HTR-8/SVneo (cell line): ENCODE results near the gene DNAH3.
"Not testable (repeated sequence)": the region's sequence is repeated elsewhere in the genome, so short reads cannot be mapped to it uniquely, and the experiment has no call there.

Experiments
- DNase-seq: peaks from one replicate; pipeline ENCODE4 v3.0.0; 2011; ENCODE audit warnings: low spot score, mixed read lengths; ENCODE audit not compliant: insufficient read length
- FAIRE-seq: peaks from 2 replicates; lab custom pipeline; 2011; peaks lifted over from hg19 to GRCh38; lab: Jason Lieb, UNC

DNAH3 gene

GRCh38 chr16:21028728-21029127, 121.9 kb downstream of the DNAH3 start:
- no peak for DNase-seq
- FAIRE-seq = no peak

GRCh38 chr16:21026846-21027245, 123.8 kb downstream of the DNAH3 start:
- FAIRE-seq (no peak), DNase-seq (no peak)

- DNase-seq = no peak
- FAIRE-seq = no peak
Observed at GRCh38 chr16:21023509-21024202, 127.0 kb downstream of the DNAH3 start.

GRCh38 chr16:21021316-21021715, 129.3 kb downstream of the DNAH3 start:
- FAIRE-seq = no peak
- DNase-seq = no peak

- DNase-seq (no peak), FAIRE-seq (no peak)
Observed at GRCh38 chr16:21009815-21010214, 140.8 kb downstream of the DNAH3 start.

GRCh38 chr16:21005008-21005407, 145.6 kb downstream of the DNAH3 start:
- no peak for FAIRE-seq

DNA sequence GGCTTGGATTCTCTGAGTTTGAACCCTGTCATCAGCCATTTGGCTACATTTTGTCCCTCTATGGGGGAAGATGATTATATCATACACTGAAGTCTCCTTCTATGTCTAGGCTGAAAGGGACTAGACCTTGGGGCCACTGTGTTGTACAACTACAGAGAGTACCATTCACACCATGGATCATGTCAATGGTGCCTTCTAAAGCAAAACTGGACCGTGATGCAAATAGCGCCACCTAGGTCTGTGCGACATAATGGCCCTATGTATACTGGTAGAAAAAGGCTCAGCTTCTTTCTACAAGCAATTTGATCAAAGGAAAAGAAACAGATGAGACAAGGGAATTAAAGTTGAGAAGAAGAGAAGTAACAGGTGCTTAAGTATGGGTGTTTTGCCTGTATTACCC, 149.4 kb downstream of the DNAH3 start:
- no peak for DNase-seq
- no peak for FAIRE-seq

More at GRCh38 chr16:21005008-21005407, 145.6 kb downstream of the DNAH3 start:
- no peak for DNase-seq

DNA sequence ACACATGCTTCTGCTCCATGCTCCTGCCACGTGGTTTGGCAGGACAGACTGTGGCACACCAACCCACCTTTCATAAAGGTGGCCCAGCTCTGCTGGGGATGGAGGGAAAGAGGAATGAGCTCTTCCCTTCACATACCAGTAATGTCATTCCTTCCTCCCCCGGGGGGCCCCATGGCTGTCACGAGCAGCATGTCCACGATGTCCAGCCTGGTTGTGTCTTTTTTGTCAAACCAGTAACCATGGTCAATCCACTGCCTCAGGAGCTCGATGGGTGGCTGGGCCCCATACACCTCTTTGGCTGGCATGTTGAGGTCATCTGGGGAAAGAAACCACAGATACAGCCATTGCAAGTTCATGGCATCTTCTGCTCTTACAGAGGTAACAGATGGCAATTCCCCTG, 153.5 kb downstream of the DNAH3 start:
- DNase-seq (no peak), FAIRE-seq (no peak)

DNA sequence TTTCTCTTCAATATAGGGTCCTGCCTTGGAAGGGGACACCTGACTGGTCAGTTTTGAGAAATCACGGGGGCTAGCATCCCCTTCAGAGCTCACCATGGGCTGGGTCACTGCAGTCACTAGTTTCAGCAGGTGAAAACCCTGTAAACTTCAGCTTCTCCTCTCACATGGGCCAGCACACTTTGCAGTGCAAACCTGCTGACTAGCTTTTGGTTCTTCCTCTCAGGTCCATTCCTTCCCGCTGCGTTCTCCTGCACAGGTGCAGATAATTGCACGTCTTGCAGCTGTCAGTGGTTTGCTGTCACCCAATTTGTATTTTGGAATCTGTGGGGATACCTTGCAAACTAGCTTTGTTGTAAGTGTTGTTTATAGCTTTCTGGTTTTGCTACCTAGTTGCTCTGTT, 154.9 kb downstream of the DNAH3 start:
- FAIRE-seq = no peak
- DNase-seq = no peak

DNA sequence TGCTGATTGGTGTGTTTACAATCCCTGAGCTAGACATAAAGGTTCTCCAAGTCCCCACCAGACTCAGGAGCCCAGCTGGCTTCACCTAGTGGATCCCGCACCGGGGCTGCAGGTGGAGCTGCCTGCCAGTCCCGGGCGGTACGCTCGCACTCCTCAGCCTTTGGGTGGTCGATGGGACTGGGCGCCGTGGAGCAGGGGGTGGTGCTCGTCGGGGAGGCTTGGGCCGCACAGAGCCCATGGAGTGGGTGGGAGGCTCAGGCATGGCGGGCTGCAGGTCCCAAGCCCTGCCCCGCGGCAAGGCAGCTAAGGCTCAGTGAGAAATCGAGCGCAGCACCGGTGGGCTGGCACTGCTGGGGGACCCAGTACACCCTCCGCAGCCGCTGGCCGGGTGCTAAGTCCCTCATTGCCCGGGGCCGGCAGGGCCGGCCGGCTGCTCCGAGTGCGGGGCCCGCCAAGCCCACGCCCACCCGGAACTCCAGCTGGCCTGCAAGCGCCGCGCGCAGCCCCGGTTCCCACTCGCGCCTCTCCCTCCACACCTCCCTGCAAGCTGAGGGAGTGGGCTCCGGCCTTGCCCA, 161.1 kb downstream of the DNAH3 start:
- not testable (repeated sequence) for FAIRE-seq

DNA sequence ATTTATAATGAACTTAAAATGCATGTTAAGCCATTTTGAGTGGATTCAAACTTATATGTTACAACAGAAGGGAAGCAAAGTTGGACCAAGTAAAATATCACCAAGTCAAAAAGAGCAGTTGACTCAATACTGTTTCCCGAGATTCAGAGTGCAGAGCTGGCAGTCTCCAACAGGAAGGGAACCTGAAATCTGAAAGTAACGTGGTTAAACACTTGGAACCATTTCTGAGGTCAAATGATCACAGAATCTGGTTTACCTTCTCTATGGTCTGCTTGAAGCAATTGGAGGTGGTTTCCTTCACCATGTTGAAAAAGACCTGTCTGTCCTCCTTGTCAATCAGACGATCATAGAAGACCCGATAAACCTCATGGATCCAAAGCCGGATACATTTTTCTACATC, 163.6 kb downstream of the DNAH3 start:
- no peak for FAIRE-seq
- no peak for DNase-seq

More for the DNA sequence above, 161.1 kb downstream of the DNAH3 start:
- DNase-seq = not testable (repeated sequence)

- no peak for DNase-seq
- no peak for FAIRE-seq
Observed at GRCh38 chr16:20984019-20984418, 166.6 kb downstream of the DNAH3 start.

GRCh38 chr16:20976576-20976975, 174.1 kb downstream of the DNAH3 start:
- FAIRE-seq = no peak
- no peak for DNase-seq

- not testable (repeated sequence) for DNase-seq, FAIRE-seq
Observed at GRCh38 chr16:20973201-20973600, 177.4 kb downstream of the DNAH3 start.

- no peak for DNase-seq
- FAIRE-seq = no peak
Observed at GRCh38 chr16:20971401-20971800, 179.2 kb downstream of the DNAH3 start.

GRCh38 chr16:20969386-20969785, 181.3 kb downstream of the DNAH3 start:
- FAIRE-seq = no peak

DNA sequence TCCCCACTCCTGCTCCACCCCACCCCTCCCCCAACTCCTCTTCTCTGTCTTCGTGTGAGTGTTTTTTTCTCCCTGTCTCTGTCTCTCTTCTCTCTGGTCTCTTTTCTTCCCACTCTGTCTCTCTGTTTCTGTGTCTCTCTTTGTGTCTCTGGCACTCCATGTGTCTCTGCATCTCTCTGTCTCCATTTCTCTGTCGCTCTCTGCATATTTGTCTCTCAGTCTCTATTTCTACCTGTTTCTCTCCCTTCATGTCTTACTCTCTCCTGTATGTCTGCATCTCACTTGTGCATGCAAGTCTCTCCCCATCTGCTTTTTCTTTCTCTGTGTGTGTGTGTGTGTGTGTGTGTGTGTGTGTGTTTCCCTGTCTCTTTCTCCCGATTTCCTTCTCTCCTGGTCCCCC, 181.9 kb downstream of the DNAH3 start:
- DNase-seq (no peak), FAIRE-seq (no peak)

More at GRCh38 chr16:20969386-20969785, 181.3 kb downstream of the DNAH3 start:
- no peak for DNase-seq

GRCh38 chr16:20960899-20961298, 189.7 kb downstream of the DNAH3 start:
- FAIRE-seq = no peak
- no peak for DNase-seq

GRCh38 chr16:20957153-20957552, 193.5 kb downstream of the DNAH3 start:
- no peak for FAIRE-seq
- no peak for DNase-seq

DNA sequence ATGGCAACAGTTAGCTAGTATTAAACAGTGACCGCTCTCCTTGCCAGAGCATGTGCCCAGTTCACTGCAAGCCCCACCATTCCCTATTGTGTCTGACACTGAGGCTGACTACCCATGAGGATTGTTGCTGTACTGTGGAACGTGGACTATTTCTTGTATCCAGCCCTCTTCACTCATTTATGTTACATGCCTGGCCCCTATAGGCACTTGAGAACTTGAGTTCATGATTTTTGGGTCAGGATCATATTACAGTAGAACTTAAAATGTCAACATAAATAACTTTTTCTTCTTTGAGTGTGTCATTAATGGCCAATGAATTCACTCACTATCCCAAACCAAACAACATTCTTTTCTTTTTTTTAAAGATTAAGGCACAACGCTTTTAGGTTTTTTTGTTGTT, 194.3 kb downstream of the DNAH3 start:
- DNase-seq (no peak), FAIRE-seq (no peak)

GRCh38 chr16:20954574-20954973, 196.1 kb downstream of the DNAH3 start:
- FAIRE-seq = no peak

More at GRCh38 chr16:20954574-20954973, 196.1 kb downstream of the DNAH3 start:
- DNase-seq = no peak
